B cell (primary cell): ENCODE data around the gene OR10G4.

Experiments used
- EZH2 ChIP-seq: IDR thresholded peaks from 2 replicates; pipeline ENCODE4 v1.6.1; 2012; ENCODE audit warnings: borderline replicate concordance, low read depth, mild to moderate bottlenecking, moderate library complexity, low read length; ENCODE audit not compliant: insufficient read depth, poor library complexity, severe bottlenecking
- TF ChIP-seq, protein P1 (sequence below): fragments of 200-600 bp; IDR thresholded peaks from one replicate; pipeline ENCODE4 v1.8.0; 2022; ENCODE audit warnings: antibody characterized with exemption, mild to moderate bottlenecking

DNA sequence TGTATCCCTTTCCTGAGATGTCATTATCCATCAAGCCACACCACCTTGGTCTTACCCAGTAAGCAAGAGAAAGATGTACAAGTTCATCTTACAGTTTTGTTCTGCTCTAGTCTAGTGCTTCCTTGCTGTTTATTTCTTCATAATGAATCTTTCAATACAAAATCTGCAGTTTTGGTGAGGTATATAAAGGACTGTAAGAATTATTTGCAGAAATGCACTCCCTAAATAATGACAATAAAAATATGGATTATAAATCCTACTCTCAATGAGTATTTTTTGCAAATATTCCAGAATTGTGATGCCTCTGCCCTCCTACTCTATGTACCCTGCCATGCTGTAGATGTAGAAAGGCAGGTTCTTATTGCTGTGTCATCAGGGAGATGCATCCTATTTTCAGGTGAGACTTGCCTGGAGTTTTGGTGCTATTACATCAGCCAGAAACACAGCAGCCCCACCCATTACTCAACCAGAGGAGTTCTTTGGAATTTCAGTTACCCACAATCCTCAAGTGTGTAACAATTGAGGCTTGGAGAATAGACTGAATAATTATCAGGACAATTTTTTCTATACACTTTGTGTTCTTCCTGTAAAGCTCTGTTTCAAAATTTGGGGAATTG, 35.0 kb upstream of the OR10G4 start, which contains the start of gene OR10S1:
- TF ChIP-seq, protein P1, sequence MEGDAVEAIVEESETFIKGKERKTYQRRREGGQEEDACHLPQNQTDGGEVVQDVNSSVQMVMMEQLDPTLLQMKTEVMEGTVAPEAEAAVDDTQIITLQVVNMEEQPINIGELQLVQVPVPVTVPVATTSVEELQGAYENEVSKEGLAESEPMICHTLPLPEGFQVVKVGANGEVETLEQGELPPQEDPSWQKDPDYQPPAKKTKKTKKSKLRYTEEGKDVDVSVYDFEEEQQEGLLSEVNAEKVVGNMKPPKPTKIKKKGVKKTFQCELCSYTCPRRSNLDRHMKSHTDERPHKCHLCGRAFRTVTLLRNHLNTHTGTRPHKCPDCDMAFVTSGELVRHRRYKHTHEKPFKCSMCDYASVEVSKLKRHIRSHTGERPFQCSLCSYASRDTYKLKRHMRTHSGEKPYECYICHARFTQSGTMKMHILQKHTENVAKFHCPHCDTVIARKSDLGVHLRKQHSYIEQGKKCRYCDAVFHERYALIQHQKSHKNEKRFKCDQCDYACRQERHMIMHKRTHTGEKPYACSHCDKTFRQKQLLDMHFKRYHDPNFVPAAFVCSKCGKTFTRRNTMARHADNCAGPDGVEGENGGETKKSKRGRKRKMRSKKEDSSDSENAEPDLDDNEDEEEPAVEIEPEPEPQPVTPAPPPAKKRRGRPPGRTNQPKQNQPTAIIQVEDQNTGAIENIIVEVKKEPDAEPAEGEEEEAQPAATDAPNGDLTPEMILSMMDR, result no peak
- no peak for TF ChIP-seq EZH2
